Hepatocyte (in vitro differentiated cells): ENCODE results near the gene GJD3.

Experiments
- CTCF ChIP-seq: fragments of 200-600 bp; sonication (generic); IDR thresholded peaks from 2 replicates; pipeline ENCODE4 v1.5.1; 2016; ENCODE audit warnings: antibody characterized with exemption, mild to moderate bottlenecking; ENCODE audit not compliant: poor library complexity
- EZH2 ChIP-seq: fragments of 200-600 bp; sonication (generic); IDR thresholded peaks from 2 replicates; pipeline ENCODE4 v1.6.1; 2016; ENCODE audit warnings: antibody characterized with exemption, mild to moderate bottlenecking, borderline replicate concordance

- TF ChIP-seq EZH2 (no peak), CTCF (no peak)
Observed at GRCh38 chr17:40351359-40352236, 12.9 kb downstream of the GJD3 start.
